ENCODE measurements around the gene NPTX1.
A peak's percentile ranks its signal among the peaks of the same experiment; 100 is the strongest.

Gene NPTX1

DNA sequence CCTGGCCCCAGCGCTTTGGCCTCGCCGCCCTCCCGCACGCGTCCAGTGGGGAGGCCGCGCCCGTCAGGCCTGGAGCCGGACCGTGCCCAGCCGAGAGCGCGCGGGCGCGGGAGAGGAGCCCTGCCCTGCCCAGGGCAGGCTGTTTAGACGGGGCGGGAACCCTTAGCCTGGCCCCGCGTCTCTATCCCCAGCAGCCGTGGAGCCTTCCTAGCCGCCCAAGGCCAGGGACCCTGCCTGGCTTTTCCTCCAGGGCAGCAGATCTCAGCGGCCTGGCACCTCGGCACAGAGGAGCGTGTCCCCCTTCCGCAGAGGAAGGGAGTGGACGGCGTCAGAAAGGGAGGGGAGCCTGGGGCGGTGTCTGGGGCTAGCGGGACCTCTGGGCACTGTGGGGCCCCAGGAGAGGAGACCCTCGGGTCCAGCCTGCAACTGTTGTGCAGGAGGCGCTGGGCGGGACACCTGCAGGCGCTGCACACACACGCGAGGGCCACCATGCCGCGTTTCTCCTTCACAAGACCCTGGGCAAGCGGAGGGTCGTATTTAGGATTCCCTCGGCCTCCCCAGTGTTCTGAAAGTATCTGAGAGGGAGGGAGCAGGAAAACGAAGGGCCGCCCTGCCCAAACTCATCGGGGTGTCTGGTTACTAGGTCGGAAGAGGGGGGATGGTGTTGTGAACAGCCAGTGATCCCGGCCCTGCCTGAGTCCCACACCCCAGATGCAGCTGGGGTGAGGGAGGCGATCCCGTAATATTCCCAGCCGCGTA, 2.3 kb upstream of the NPTX1 start:
- DNase-seq (ENCODE audit: low spot score) = no peak

GRCh38 chr17:80477647-80478478, 1.5 kb upstream of the NPTX1 start:
- DNase-seq (ENCODE audit: low spot score) = no peak

DNA sequence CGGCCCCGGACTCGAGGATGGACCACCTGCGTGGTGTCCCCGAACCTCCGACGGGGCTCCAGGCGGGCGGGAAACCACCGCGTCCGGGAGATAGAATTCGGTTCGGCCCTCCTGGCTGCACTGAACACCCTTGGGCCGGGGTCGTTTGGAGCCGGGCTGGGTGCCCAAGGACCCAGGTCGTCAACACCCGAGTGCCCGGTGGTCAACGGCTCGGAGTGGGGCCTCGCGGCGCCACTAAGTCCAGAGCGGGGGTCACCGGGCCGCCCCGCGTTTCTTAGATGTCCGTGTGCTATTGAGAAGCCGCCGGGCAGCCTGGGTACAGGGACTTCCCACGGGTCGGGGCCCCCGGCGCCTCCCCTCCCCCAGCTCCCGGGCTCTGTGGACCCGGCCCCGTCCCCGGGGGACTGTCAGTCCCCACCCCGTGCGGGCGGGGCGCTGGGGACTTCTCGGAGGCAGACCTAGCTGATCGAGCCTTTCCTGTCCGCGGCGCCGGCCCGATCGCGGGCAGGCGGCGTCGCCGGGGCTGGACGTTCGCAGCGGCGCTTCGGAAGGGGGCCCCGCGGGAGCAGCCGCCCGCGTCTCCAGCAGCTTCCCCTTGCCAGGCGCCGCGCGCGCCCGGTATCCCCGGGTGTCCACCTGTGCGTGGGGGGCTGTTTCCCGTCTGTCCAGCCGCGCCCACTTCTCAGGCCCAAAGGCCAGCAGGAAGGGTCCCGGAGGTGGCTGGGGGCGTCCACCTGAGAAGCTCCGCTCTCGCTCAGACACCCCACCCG, 655 bp upstream of the NPTX1 start:
- no peak for DNase-seq (ENCODE audit: low spot score)

- no peak for DNase-seq (ENCODE audit: low spot score)
Measured at GRCh38 chr17:80474961-80475909, 1.2 kb downstream of the NPTX1 start.

DNA sequence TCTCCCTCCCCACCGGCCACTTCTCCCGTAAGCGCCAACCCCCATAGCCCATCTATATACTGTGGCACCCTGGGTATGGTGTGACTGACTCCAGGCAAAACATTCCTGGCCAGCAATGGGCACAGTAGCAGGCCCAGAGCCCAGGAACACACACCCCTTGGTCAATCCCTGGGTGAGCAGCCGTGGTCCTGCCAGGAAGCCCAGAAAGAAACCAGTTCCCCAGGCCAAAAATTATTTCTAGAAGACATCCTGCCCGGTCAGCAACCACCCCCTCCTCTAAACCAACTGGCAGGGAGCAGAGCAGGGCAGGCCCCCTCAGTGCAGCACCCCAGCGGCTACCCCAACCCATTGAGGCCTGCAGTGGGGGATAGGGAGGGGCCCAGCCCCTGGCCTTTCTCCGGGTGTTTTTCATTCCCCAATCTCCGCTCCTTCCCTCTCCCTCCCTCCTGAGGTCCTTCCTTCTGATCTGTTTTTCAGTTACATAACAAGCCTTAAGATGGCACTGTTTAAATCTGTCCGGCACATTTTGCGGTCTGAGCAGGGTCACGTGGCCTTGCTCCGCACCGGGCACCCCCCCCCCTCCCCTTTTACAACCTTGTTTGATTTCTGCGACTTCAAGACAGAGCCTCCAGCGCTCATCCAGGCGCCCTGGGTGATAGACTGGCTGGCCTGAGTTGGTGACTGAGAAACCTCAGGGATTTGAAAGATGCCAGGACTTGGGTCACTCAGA, 2.0 kb downstream of the NPTX1 start:
- peak; percentile 32 for DNase-seq (ENCODE audit: low spot score)

GRCh38 chr17:80473701-80474100, 2.7 kb downstream of the NPTX1 start:
- DNase-seq (ENCODE audit: low spot score) = no peak

GRCh38 chr17:80472996-80473395, 3.4 kb downstream of the NPTX1 start:
- no peak for DNase-seq (ENCODE audit: low spot score)

DNA sequence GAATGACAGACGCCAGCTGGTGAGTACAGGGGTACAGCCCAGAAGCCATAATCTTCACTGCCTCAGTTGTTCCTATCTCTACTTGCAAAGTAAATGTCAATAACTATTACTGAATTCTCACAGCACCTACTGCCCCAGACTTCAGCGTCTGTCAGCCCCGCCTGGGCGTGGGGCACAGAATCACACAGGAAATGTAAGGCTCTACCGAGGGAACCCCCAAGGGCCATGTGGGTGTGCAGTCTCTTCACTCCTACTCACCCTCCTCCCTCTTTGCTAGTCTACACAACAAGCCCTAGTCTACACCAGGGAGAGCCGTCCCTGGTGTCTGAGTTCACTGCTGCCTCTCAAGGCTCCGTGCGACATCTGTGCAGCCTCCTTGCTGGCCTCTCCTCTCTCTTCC, 4.5 kb downstream of the NPTX1 start:
- no peak for DNase-seq (ENCODE audit: low spot score)

DNA sequence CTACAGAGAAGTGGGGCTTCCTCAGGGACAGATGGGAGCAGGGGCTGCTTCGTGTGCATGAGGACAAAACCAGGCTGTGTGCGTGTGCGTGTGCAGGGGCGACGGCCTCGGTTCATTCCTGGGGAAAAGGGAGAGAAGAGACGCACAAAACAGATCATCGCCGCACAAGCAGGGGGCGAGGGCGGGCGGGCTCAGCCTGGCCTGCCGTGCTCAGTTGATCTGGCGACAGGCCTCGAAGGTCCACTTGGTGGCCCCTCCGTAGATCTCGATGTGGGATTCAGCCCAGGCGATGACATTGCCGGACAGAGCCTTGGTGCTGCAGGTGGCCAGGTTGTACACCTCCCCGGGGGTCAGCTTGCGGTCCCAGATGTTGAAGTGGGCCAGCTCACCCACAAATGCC, 5.8 kb downstream of the NPTX1 start:
- no peak for DNase-seq (ENCODE audit: low spot score)

DNA sequence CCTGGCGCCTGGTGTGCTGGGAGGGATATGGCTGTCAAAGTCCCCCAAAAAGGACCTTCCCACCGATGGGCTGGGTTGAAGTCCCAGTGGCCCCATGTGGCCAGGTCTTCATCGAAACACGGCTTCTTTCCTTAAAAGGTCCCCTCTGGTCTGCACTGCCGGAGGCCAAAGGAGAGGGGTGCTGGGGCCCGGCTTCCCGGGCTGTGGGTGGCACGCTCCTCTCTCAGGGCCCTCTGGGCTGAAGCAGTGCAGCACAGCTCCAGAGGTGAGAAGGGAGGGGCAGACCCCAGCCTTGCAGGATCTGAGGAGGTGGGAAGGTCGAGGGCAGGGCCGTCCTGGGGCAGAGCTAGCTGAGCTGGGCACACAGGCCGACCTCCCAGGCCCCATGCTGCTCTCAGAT, 6.7 kb downstream of the NPTX1 start:
- no peak for DNase-seq (ENCODE audit: low spot score)

- DNase-seq (ENCODE audit: low spot score) = no peak
Measured at GRCh38 chr17:80468781-80469493, 7.5 kb downstream of the NPTX1 start.

DNA sequence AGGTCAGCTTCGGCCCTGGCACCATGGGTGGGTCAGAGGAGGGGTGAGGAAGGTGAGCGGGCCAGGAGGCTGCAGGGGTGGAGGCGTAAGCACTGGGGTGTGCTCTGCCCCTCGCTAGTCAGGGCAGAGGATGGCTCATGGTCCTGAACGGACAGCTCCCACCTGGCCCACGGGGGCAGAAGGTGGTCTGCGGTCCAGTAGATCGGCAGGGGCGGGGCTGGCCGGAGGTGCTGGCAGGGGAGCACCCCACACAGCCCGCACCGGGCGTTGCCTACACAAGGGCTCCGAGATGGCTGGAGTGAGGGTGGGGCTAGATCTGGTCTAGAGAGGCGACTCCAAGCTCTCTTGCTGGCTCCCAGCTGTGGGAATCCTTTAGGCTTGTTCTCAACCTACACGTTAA, 8.2 kb downstream of the NPTX1 start:
- no peak for DNase-seq (ENCODE audit: low spot score)

GRCh38 chr17:80466188-80466705, 10.2 kb downstream of the NPTX1 start:
- DNase-seq (ENCODE audit: low spot score) = no peak

DNA sequence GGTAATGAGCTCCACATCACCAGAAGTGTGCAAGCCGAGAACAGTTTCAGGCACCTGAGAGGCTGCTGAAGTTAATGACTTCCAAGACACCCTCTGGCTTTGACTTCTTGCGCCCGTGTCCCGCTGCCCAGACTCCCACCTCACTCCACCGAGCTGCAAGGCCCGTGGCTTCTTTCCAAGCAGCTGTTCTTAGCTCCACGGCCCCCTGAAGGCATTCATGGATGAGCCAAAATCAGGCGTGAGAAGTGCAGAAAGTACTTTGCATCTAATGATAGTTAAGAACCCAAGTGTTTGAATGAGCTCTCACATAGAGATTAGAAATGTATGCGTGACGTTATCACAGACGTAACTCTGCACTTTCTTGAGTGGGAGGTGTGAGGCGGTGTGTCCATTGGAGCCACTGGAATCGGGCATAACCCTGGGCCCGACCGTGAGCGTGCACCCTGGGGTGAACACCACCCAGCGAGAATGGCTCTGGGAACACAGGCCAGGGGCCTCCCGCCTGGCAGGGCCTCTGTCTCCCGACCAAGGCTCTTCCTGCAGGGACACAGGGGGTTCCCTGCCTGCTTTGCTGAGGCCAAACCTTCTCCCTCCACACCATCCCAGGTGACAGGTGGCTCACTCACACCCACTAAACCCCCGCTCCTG, 11.0 kb downstream of the NPTX1 start:
- DNase-seq (ENCODE audit: low spot score) = no peak

- no peak for DNase-seq (ENCODE audit: low spot score)
Measured at GRCh38 chr17:80464486-80464885, 11.9 kb downstream of the NPTX1 start.

GRCh38 chr17:80463784-80464400, 12.5 kb downstream of the NPTX1 start:
- DNase-seq (ENCODE audit: low spot score) = no peak

DNA sequence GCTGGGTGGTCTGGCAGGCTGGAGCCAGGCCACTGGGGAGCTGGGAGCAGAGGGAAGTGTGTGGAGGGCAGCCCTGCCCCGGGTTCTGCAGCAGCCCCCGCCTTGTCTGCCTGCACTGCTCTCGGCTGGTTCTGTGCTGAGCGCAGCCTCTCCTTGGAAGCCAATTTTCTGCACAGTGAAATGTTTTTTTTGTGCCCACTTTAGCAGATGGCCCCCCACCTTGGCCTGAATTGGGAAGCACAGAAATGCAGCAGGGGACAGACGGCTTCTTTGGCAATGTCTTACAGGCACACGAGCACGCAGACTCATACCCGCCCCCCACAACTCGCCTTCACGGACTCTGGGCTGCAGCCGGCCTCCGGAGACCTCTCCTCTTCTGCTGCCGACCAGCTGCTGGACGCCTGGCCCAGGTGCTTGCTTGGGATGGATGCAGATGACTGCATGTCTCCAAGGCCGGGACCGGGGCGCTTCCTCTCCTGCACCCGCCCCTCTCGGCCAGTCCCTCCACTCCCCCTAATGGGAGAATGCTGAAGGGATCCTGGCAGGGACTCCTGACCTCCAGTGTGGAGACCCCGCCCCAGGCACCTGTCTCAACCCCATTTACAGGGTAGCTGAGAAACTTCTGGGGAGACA, 14.8 kb downstream of the NPTX1 start:
- DNase-seq (ENCODE audit: low spot score) = no peak

GRCh38 chr17:80460429-80460834, 16.0 kb downstream of the NPTX1 start:
- DNase-seq (ENCODE audit: low spot score) = no peak

Measured in LoVo (cell line).